H9 (cell line): ENCODE measurements around the gene CHRNA5. TPM values are rescaled to one million over a fixed set of nuclear protein-coding genes. Genes with fewer than 3 reads are reported as not detected.

Experiments
- DNase-seq: peaks from one replicate; pipeline ENCODE4 v3.0.0-alpha.2; 2017
- H2AFZ ChIP-seq: one replicate; pipeline ENCODE4 v1.6.1; 2013; ENCODE audit warnings: mild to moderate bottlenecking, low read length, control low read depth, moderate library complexity
- H2AK5ac ChIP-seq: 2 replicates; pipeline ENCODE4 v1.6.1; 2013; ENCODE audit warnings: low read length, control low read depth, mixed read lengths; ENCODE audit not compliant: insufficient read length
- H2BK120ac ChIP-seq: one replicate; pipeline ENCODE4 v1.6.1; 2013; ENCODE audit warnings: low read depth, mild to moderate bottlenecking, low read length, control low read depth, inconsistent platforms; ENCODE audit not compliant: poor library complexity, severe bottlenecking
- H2BK12ac ChIP-seq: 2 replicates; pipeline ENCODE4 v1.6.1; 2013; ENCODE audit warnings: low read length, control low read depth, mixed read lengths, low read depth; ENCODE audit not compliant: insufficient read length
- H2BK15ac ChIP-seq: 2 replicates; pipeline ENCODE4 v1.6.1; 2013; ENCODE audit warnings: low read depth, low read length, control low read depth
- H2BK20ac ChIP-seq: one replicate; pipeline ENCODE4 v1.6.1; 2013; ENCODE audit warnings: low read depth, mild to moderate bottlenecking, low read length, control low read depth, inconsistent platforms; ENCODE audit not compliant: poor library complexity, severe bottlenecking
- H2BK5ac ChIP-seq: 2 replicates; pipeline ENCODE4 v1.6.1; 2013; ENCODE audit warnings: low read length, control low read depth, mixed read lengths; ENCODE audit not compliant: insufficient read length
- H3K14ac ChIP-seq: 2 replicates; pipeline ENCODE4 v1.6.1; 2013; ENCODE audit warnings: low read length, control low read depth; ENCODE audit not compliant: insufficient read depth
- H3K18ac ChIP-seq: 2 replicates; pipeline ENCODE4 v1.6.1; 2013; ENCODE audit warnings: low read depth, mild to moderate bottlenecking, mixed read lengths, low read length, control low read depth; ENCODE audit not compliant: insufficient read length
- H3K23ac ChIP-seq: 2 replicates; pipeline ENCODE4 v1.6.1; 2013; ENCODE audit warnings: low read length, control low read depth, mixed read lengths, low read depth; ENCODE audit not compliant: insufficient read length
- H3K23me2 ChIP-seq: 2 replicates; pipeline ENCODE4 v1.6.1; 2013; ENCODE audit warnings: low read depth, mild to moderate bottlenecking, mixed read lengths, low read length, control low read depth; ENCODE audit not compliant: insufficient read length, poor library complexity, severe bottlenecking
- H3K27ac ChIP-seq: 2 replicates; pipeline ENCODE4 v1.5.1; 2013; ENCODE audit warnings: low read length, control low read depth, mixed read lengths, low read depth; ENCODE audit not compliant: insufficient read length
- H3K27me3 ChIP-seq: 2 replicates; pipeline ENCODE4 v1.6.1; 2013; ENCODE audit warnings: low read length, control low read depth, inconsistent platforms; ENCODE audit not compliant: insufficient read depth
- H3K4ac ChIP-seq: 2 replicates; pipeline ENCODE4 v1.6.1; 2013; ENCODE audit warnings: low read depth, mild to moderate bottlenecking, control low read depth, inconsistent platforms, low read length, moderate library complexity
- H3K4me1 ChIP-seq: 2 replicates; pipeline ENCODE4 v1.6.1; 2013; ENCODE audit warnings: low read length, control low read depth, inconsistent platforms; ENCODE audit not compliant: insufficient read depth
- H3K4me2 ChIP-seq: 2 replicates; pipeline ENCODE4 v1.6.1; 2013; ENCODE audit warnings: low read length, control low read depth, mixed read lengths; ENCODE audit not compliant: insufficient read length, insufficient read depth
- H3K56ac ChIP-seq: 2 replicates; pipeline ENCODE4 v1.6.1; 2013; ENCODE audit warnings: low read depth, mild to moderate bottlenecking, mixed read lengths, low read length, control low read depth; ENCODE audit not compliant: insufficient read length
- H3K79me1 ChIP-seq: 2 replicates; pipeline ENCODE4 v1.6.1; 2013; ENCODE audit warnings: low read depth, mild to moderate bottlenecking, moderate library complexity, low read length, control low read depth, inconsistent platforms; ENCODE audit not compliant: insufficient read depth, poor library complexity, severe bottlenecking
- H3K79me2 ChIP-seq: 2 replicates; pipeline ENCODE4 v1.6.1; 2013; ENCODE audit warnings: low read length, control low read depth, inconsistent platforms; ENCODE audit not compliant: insufficient read depth
- H3K9ac ChIP-seq: 2 replicates; pipeline ENCODE4 v1.6.1; 2013; ENCODE audit warnings: low read length, control low read depth, mixed read lengths; ENCODE audit not compliant: insufficient read length; ENCODE audit errors: extremely low read depth
- H3K9me3 ChIP-seq: one replicate; pipeline ENCODE4 v1.6.1; 2013; ENCODE audit warnings: low read depth, low read length, inconsistent platforms; ENCODE audit not compliant: control insufficient read depth
- H3T11ph ChIP-seq: one replicate; pipeline ENCODE4 v1.6.1; 2013; ENCODE audit warnings: mild to moderate bottlenecking, low read length, control low read depth, inconsistent platforms
- H4K20me1 ChIP-seq: one replicate; pipeline ENCODE4 v1.6.1; 2013; ENCODE audit not compliant: control insufficient read depth, insufficient read length, insufficient read depth
- H4K5ac ChIP-seq: 2 replicates; pipeline ENCODE4 v1.6.1; 2013; ENCODE audit warnings: low read depth, mild to moderate bottlenecking, mixed read lengths, low read length, control low read depth; ENCODE audit not compliant: insufficient read length
- H4K8ac ChIP-seq: replicated peaks from 2 replicates; pipeline ENCODE4 v1.6.1; 2013; ENCODE audit warnings: low read length, control low read depth, mixed read lengths, low read depth; ENCODE audit not compliant: insufficient read length
- H4K91ac ChIP-seq: 2 replicates; pipeline ENCODE4 v1.6.1; 2013; ENCODE audit warnings: low read depth, mild to moderate bottlenecking, moderate library complexity, mixed read lengths, low read length, control low read depth; ENCODE audit not compliant: insufficient read length
- H3K27ac Mint-ChIP-seq, 3 experiments: 2 replicates in 2 of 3; 3 replicates in 1 of 3; pipeline ENCODE4 v1.8.0; 2020 to 2021; ENCODE audit warnings: mixed read lengths in 3 of 3, mild to moderate bottlenecking in 1 of 3, moderate library complexity in 1 of 3
- H3K27me3 Mint-ChIP-seq: 2 replicates; pipeline ENCODE4 v1.8.0; 2021; ENCODE audit warnings: low read depth, mild to moderate bottlenecking, moderate library complexity, mixed read lengths
- H3K36me3 Mint-ChIP-seq, 3 experiments: 2 replicates in 2 of 3; 3 replicates in 1 of 3; pipeline ENCODE4 v1.8.0; 2020 to 2021; ENCODE audit warnings: low read depth in 3 of 3, mixed read lengths in 3 of 3; ENCODE audit not compliant: insufficient read depth in 1 of 3
- H3K4me1 Mint-ChIP-seq, 2 experiments: 2 replicates each; pipeline ENCODE4 v1.8.0; 2020; ENCODE audit warnings: mixed read lengths in 2 of 2
- H3K4me3 Mint-ChIP-seq, 2 experiments: 2 replicates in 1 of 2; 3 replicates in 1 of 2; pipeline ENCODE4 v1.8.0; 2020 to 2021; ENCODE audit warnings: mild to moderate bottlenecking in 2 of 2, mixed read lengths in 2 of 2, moderate library complexity in 1 of 2
- H3K9me3 Mint-ChIP-seq, 2 experiments: 2 replicates in 1 of 2; 3 replicates in 1 of 2; pipeline ENCODE4 v1.8.0; 2020; ENCODE audit warnings: mild to moderate bottlenecking in 2 of 2, mixed read lengths in 2 of 2, moderate library complexity in 1 of 2
- WGBS: extraction: QIAGEN DNeasy Blood & Tissue Kit; methylation state at CpG from one replicate; pipeline ENCODE4 v1.1.7; 2013; ENCODE audit warnings: missing lambda C conversion rate, low lambda C conversion rate, mixed read lengths; ENCODE audit not compliant: insufficient read length; ENCODE audit errors: extremely low coverage; 5-methylcytosine and 5-hydroxymethylcytosine counted together
- total RNA-seq: library from RNA; stranded (reverse); gene quantifications from 2 replicates; pipeline ENCODE4 v1.2.1, GENCODE V29; 2021
- TF ChIP-seq, protein P1 (sequence below): fragments of 200-600 bp; sonication (generic); conservative IDR thresholded peaks from 3 replicates; pipeline ENCODE4 v1.8.0; 2021; ENCODE audit warnings: antibody characterized with exemption, mild to moderate bottlenecking

Gene CHRNA5
- total RNA-seq, 1 experiment from 2014 or later, result 16.5 TPM

DNA sequence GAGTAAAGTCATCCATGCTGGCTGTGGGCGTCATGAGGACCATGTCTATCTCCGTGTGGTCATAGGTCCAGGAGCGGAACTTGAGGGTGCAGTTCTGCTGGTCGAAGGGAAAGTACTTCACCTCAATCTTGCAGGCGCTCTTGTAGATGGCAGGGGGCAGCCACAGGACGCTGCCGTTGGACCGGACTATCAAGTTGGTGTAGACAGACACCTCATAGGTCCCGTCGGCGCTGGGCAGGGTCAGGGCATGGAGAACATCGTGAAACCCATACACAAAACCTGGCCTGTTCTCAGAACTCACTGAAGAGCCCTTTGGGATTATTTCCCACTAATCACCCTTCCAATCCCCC, 64.4 kb downstream of the CHRNA5 start:
- no peak overlapping the region for H3K56ac ChIP-seq
- H4K91ac ChIP-seq, result no peak overlapping the region
- H3K18ac ChIP-seq, result no peak overlapping the region
- Mint-ChIP-seq H3K36me3 (peaks cover 0 to 16% (median 9%) of the 10 kb centered on the region in 3 experiments; a peak in 4 of 7 replicates), H3K4me1 (no peaks in the 10 kb centered on the region), H3K4me3 (no peak overlapping the region), H3K27me3 (peaks cover 23% of the 10 kb centered on the region), H3K27ac (no peak overlapping the region; a peak in 1 of 7 replicates), H3K9me3 (no peaks in the 10 kb centered on the region; a peak in 4 of 5 replicates)
- H3K4me2 ChIP-seq, result no peak overlapping the region
- TF ChIP-seq, protein P1, sequence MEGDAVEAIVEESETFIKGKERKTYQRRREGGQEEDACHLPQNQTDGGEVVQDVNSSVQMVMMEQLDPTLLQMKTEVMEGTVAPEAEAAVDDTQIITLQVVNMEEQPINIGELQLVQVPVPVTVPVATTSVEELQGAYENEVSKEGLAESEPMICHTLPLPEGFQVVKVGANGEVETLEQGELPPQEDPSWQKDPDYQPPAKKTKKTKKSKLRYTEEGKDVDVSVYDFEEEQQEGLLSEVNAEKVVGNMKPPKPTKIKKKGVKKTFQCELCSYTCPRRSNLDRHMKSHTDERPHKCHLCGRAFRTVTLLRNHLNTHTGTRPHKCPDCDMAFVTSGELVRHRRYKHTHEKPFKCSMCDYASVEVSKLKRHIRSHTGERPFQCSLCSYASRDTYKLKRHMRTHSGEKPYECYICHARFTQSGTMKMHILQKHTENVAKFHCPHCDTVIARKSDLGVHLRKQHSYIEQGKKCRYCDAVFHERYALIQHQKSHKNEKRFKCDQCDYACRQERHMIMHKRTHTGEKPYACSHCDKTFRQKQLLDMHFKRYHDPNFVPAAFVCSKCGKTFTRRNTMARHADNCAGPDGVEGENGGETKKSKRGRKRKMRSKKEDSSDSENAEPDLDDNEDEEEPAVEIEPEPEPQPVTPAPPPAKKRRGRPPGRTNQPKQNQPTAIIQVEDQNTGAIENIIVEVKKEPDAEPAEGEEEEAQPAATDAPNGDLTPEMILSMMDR, result no peak
- H2AK5ac ChIP-seq, result no peak overlapping the region
- H3K23ac ChIP-seq, result no peak overlapping the region
- no peaks in the 10 kb centered on the region for H3K9me3 ChIP-seq
- H2BK5ac ChIP-seq, result no peak overlapping the region
- no peaks in the 10 kb centered on the region for H3K27me3 ChIP-seq
- no peaks in the 10 kb centered on the region for H3K4me1 ChIP-seq
- no peak overlapping the region for H4K5ac ChIP-seq
- H2BK20ac ChIP-seq, result no peak overlapping the region
- H3K14ac ChIP-seq, result no peak overlapping the region; the same call in 1 of the 2 replicates
- H4K20me1 ChIP-seq, result no peaks in the 10 kb centered on the region
- H2AFZ ChIP-seq, result no peak overlapping the region
- no peak for DNase-seq
- no peak overlapping the region for H4K8ac ChIP-seq
- no peak overlapping the region for H2BK12ac ChIP-seq
- H3K79me2 ChIP-seq, result no peaks in the 10 kb centered on the region
- no peaks in the 10 kb centered on the region for H3K79me1 ChIP-seq
- no peak overlapping the region for H2BK15ac ChIP-seq
- H2BK120ac ChIP-seq, result no peak overlapping the region
- no peak overlapping the region for H3T11ph ChIP-seq
- no CpG with 5 or more reads among the region's 12 CpGs for WGBS
- no peak overlapping the region for H3K27ac ChIP-seq
- no peak overlapping the region for H3K4ac ChIP-seq
- H3K23me2 ChIP-seq, result no peaks in the 10 kb centered on the region
- no peak overlapping the region for H3K9ac ChIP-seq
